ENCODE data around the gene TRNAU1AP. TPM values are rescaled to one million over a fixed set of nuclear protein-coding genes. Genes with fewer than 3 reads are reported as not detected.
A peak's percentile ranks its signal among the peaks of the same experiment; 100 is the strongest.
"Not testable (repeated sequence)": the region's sequence is repeated elsewhere in the genome, so short reads cannot be mapped to it uniquely, and the experiment has no call there.

Gene TRNAU1AP
- total and polyA plus RNA-seq, 8 donors, result 26.1 to 34.6 (median 30.2) TPM

DNA sequence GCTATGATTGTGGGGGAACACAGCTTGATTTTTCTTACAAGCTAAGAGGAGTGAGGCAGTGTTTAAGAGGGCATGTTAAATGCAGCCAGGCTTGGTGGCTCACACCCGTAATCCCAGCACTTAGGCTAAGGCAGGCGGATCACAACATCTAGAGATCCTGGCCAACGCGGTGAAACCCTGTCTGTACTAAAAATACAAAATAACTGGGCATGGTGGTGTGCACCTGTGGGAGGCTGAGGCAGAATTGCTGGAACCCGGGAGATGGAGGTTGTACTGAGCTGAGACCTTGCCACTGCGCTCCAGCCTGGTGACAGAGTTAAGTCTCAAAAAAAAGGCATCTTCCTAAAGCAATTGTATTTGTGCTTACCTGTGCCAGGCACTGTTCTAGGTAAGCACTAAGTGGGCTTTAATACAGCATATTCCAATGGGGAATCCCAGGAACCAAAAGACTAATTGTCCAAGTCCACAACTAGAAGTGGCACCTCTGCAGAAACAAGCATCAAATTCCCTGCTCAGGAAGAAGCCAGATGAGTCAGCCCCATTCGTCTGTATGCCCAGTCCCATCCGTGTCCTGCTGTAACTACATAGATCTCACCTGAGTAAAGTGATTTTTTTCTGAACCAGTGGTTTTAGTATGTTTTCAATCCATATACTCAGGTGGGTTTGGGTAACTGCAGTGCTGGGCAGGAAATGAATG, 42.5 kb upstream of the TRNAU1AP start:
- TF ChIP-seq, protein P1, sequence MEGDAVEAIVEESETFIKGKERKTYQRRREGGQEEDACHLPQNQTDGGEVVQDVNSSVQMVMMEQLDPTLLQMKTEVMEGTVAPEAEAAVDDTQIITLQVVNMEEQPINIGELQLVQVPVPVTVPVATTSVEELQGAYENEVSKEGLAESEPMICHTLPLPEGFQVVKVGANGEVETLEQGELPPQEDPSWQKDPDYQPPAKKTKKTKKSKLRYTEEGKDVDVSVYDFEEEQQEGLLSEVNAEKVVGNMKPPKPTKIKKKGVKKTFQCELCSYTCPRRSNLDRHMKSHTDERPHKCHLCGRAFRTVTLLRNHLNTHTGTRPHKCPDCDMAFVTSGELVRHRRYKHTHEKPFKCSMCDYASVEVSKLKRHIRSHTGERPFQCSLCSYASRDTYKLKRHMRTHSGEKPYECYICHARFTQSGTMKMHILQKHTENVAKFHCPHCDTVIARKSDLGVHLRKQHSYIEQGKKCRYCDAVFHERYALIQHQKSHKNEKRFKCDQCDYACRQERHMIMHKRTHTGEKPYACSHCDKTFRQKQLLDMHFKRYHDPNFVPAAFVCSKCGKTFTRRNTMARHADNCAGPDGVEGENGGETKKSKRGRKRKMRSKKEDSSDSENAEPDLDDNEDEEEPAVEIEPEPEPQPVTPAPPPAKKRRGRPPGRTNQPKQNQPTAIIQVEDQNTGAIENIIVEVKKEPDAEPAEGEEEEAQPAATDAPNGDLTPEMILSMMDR (IDR thresholded peaks at IDR 0.05), result no peak
- H3K4me3 ChIP-seq, result peak overlapping the region in 1 of 2 donors; percentile 61
- intact Hi-C loops (cut with DNase I), result no loop called here
- ATAC-seq, result no peak
- peaks cover 0 to 88% of the 10 kb centered on the region in 2 donors for H3K36me3 ChIP-seq
- no peak for DNase-seq
- no peaks in the 10 kb centered on the region for H3K27me3 ChIP-seq
- H3K9me3 ChIP-seq, result no peaks in the 10 kb centered on the region
- peak overlapping the region; percentile 83 to 92 for H3K27ac ChIP-seq
- peaks cover 32 to 62% of the 10 kb centered on the region in 2 donors for H3K4me1 ChIP-seq

DNA sequence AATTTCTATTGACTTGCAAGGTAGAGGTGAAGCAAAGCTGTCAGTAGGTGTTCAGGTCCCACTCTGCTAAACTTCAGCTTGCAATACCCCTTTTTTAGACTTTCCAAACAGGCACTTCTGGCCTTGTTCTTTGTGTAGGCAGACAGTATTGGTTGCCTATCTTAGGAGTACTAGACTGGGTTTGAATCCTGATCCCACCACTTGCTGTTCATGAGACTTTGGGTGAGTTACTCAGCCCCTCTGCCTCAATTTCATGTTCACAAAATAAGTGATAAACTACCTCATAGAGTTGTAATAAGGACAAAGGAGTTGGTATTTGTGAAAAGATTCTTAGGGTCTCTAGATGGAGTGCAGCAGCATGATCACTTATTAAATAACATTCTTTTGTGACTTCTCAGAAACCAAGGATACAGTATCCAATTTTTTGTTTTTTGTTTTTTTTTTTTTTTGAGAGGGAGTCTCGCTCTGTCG, 41.9 kb upstream of the TRNAU1AP start:
- DNase-seq (no peak), ATAC-seq (no peak)
- peaks cover 32 to 62% of the 10 kb centered on the region in 2 donors for H3K4me1 ChIP-seq
- no peaks in the 10 kb centered on the region for H3K9me3 ChIP-seq
- H3K36me3 ChIP-seq, result peaks cover 0 to 89% of the 10 kb centered on the region in 2 donors
- H3K4me3 ChIP-seq, result peak overlapping the region in 1 of 2 donors; percentile 61
- peak overlapping the region in 1 of 2 donors; percentile 92 for H3K27ac ChIP-seq
- intact Hi-C loops (cut with DNase I), result no loop called here
- H3K27me3 ChIP-seq, result no peaks in the 10 kb centered on the region
- TF ChIP-seq, protein P1 (IDR thresholded peaks at IDR 0.05), result no peak

DNA sequence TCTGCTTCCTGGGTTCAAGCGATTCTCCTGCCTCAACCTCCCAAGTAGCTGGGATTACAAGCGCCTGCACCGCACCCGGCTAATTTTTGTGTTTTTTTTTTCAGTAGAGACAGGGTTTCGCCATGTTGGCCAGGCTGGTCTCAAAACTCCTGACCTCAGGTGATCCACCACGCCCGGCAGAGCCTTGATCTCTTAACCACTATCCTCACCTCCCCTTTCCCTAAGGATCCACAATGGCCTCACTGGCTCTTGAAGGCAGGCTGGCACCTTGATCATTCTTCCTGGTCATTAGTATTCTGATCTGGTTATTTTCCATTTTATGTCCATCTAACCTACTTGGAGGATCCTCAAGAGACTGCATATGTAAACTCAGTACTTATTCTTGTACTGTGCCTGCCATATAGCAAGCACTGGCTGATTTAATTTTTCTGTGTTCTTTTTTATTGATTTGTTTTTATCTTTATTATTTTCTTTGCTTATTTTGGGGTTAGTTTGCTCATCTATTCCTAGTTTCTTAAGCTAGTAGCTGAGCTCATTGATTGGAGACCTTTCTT, 40.8 kb upstream of the TRNAU1AP start:
- Histone ChIP-seq H3K4me1 (peaks cover 32 to 63% of the 10 kb centered on the region in 2 donors), H3K4me3 (peak overlapping the region in 1 of 2 donors; percentile 61), H3K9me3 (no peaks in the 10 kb centered on the region), H3K36me3 (peaks cover 0 to 83% of the 10 kb centered on the region in 2 donors), H3K27ac (peak overlapping the region in 1 of 2 donors; percentile 37), H3K27me3 (no peaks in the 10 kb centered on the region)
- intact Hi-C loops (cut with DNase I), result no loop called here
- ATAC-seq, result no peak
- TF ChIP-seq, protein P1 (IDR thresholded peaks at IDR 0.05), result no peak
- DNase-seq, result no peak

DNA sequence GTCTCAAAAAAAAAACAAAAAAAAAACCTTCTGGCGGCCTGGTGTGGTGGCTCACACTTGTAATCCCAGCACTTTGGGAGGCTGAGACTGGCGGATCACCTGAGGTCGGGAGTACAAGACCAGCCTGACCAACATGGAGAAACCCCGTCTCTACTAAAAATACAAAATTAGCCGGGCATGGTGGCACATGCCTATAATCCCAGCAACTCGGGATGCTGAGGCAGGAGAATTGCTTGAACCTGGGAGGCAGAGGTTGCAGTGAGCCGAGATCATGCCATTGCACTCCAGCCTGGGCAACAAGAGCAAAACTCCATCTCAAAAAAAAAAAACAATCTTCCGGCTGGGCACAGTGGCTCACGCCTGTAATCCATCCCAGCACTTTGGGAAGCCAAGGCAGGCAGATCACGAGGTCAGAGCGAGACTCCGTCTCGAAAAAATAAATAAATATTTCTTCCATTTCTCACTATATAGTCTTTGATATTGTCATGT, 38.4 kb upstream of the TRNAU1AP start:
- ATAC-seq; intact Hi-C loops (cut with DNase I); DNase-seq; H3K27me3 ChIP-seq; H3K27ac ChIP-seq; H3K4me3 ChIP-seq; H3K9me3 ChIP-seq: not testable (repeated sequence)
- H3K4me1 ChIP-seq, result peaks cover 19 to 63% of the 10 kb centered on the region in 2 donors
- H3K36me3 ChIP-seq, result peaks cover 0 to 60% of the 10 kb centered on the region in 2 donors

DNA sequence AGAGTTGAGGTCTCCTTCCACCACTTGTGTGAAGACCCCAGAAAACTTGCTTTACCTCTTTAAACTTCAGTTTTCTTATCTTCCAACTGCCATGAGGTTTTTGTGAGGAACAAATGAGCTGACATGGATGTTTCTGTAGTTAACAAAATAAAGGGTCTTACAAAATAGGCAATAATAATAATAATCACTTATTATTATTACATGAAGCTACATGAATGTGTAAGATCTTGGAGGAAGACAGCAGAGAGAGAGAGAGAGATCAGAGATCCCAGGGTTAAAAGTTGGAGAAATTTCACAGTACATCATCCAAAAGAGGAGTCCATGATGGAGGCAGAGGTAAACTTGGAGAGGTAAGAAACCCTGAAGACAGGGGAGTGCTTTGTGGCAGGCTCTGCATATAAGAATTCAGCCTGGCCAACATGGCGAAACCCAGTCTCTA, 36.3 kb upstream of the TRNAU1AP start:
- H3K9me3 ChIP-seq, result no peaks in the 10 kb centered on the region
- no peak for DNase-seq
- TF ChIP-seq, protein P1 (IDR thresholded peaks at IDR 0.05), result no peak
- peaks cover 0 to 39% of the 10 kb centered on the region in 2 donors for H3K36me3 ChIP-seq
- no peak overlapping the region for H3K4me3 ChIP-seq
- no peaks in the 10 kb centered on the region for H3K27me3 ChIP-seq
- H3K4me1 ChIP-seq, result peaks cover 11 to 43% of the 10 kb centered on the region in 2 donors
- no peak overlapping the region for H3K27ac ChIP-seq
- no peak for ATAC-seq
- intact Hi-C loops (cut with DNase I), result loop anchor here in 1 of 2 donors (5.0 kb wide), 1 partner anchor 86 kb away; no protein-coding TSS in a partner anchor

Measured in left lung (tissue), 10 donors.